Transverse colon (tissue), 4 donors: ENCODE results near the gene RPL35.

Source experiments
- POLR2A ChIP-seq: fragments of 450-650 bp; IDR thresholded peaks from one replicate; pipeline ENCODE4 v1.6.1; 2016; ENCODE audit warnings: antibody characterized with exemption, mild to moderate bottlenecking, moderate library complexity
- POLR2AphosphoS5 ChIP-seq, 3 donors: sonication (generic); formaldehyde crosslinking; IDR thresholded peaks; one replicate each; pipeline ENCODE4 v1.6.1; 2016; ENCODE audit warnings: antibody characterized with exemption in 3 of 3
- TF ChIP-seq, protein P1 (sequence below), 5 experiments: fragments of 200-600 bp in 3 of 5; fragments of 450-650 bp in 2 of 5; sonication (generic) in 3 of 5; IDR thresholded peaks; 1 replicate in 2 of 5; 2 replicates in 3 of 5; pipeline ENCODE4 v1.5.1; 2016 to 2017; ENCODE audit warnings: antibody characterized with exemption in 5 of 5, inconsistent platforms in 3 of 5, mild to moderate bottlenecking in 2 of 5, moderate library complexity in 1 of 5

DNA sequence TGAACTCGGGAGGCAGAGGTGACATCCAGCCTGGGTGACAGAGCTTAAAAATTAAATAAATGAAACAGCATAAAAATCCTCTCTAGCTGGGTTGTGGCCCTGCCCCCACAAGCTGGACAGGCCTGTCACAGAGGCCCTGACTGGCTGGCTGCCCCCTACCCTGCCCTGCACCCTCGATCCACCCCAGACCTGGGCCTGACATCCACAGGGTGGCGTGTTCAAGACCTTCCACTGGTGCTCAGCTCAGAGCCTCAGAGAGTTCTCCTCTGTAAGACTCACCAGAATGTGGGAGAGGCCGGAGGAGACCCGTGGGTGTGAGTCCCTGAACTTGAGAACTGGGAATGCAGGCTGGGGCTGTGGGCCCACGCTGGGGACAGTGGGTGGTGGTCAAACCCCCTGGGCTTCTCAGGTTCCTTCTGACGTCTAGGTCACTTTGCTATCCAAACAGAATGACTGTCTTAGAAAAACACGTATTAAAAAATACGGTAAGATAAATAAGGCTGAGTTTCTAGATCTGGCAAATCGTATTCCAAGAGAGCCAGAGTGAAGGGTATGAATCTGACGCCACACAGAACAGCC lies 18.2 kb downstream of the RPL35 start:
- TF ChIP-seq POLR2A, result no peak
- TF ChIP-seq, protein P1, sequence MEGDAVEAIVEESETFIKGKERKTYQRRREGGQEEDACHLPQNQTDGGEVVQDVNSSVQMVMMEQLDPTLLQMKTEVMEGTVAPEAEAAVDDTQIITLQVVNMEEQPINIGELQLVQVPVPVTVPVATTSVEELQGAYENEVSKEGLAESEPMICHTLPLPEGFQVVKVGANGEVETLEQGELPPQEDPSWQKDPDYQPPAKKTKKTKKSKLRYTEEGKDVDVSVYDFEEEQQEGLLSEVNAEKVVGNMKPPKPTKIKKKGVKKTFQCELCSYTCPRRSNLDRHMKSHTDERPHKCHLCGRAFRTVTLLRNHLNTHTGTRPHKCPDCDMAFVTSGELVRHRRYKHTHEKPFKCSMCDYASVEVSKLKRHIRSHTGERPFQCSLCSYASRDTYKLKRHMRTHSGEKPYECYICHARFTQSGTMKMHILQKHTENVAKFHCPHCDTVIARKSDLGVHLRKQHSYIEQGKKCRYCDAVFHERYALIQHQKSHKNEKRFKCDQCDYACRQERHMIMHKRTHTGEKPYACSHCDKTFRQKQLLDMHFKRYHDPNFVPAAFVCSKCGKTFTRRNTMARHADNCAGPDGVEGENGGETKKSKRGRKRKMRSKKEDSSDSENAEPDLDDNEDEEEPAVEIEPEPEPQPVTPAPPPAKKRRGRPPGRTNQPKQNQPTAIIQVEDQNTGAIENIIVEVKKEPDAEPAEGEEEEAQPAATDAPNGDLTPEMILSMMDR (IDR thresholded peaks at IDR 0.05), result no peak
- TF ChIP-seq POLR2AphosphoS5 (IDR thresholded peaks at IDR 0.05), result no peak
